Measurements from ENCODE around the gene ADRM1.

Gene ADRM1

GRCh38 chr20:62326959-62327725, 24.3 kb downstream of the ADRM1 start:
- no peak for DNase-seq

GRCh38 chr20:62327726-62328495, 25.1 kb downstream of the ADRM1 start:
- no peak for DNase-seq

- no peak for DNase-seq
Observed at GRCh38 chr20:62328684-62329388, 26.0 kb downstream of the ADRM1 start.

- DNase-seq: no peak
Observed at GRCh38 chr20:62329389-62330377, 26.9 kb downstream of the ADRM1 start.

GRCh38 chr20:62330576-62331317, 27.9 kb downstream of the ADRM1 start:
- no peak for DNase-seq

- DNase-seq: no peak
Observed at GRCh38 chr20:62331347-62331746, 28.6 kb downstream of the ADRM1 start.

- no peak for DNase-seq
Observed at GRCh38 chr20:62332421-62332820, 29.6 kb downstream of the ADRM1 start.

- DNase-seq: no peak
Observed at GRCh38 chr20:62332989-62333819, 30.4 kb downstream of the ADRM1 start.

GRCh38 chr20:62333820-62334595, 31.2 kb downstream of the ADRM1 start:
- no peak for DNase-seq

GRCh38 chr20:62334881-62335280, 32.1 kb downstream of the ADRM1 start:
- DNase-seq: no peak

- DNase-seq: no peak
Observed at GRCh38 chr20:62335532-62335931, 32.7 kb downstream of the ADRM1 start.

- no peak for DNase-seq
Observed at GRCh38 chr20:62336329-62336728, 33.5 kb downstream of the ADRM1 start.

- DNase-seq: no peak
Observed at GRCh38 chr20:62336775-62337557, 34.2 kb downstream of the ADRM1 start.

GRCh38 chr20:62337558-62338293, 34.9 kb downstream of the ADRM1 start:
- no peak for DNase-seq

GRCh38 chr20:62338294-62338620, 35.5 kb downstream of the ADRM1 start:
- DNase-seq: no peak

GRCh38 chr20:62339647-62340062, 36.9 kb downstream of the ADRM1 start:
- no peak for DNase-seq

- DNase-seq: no peak
Observed at GRCh38 chr20:62342910-62343309, 40.1 kb downstream of the ADRM1 start.

- DNase-seq: no peak
Observed at GRCh38 chr20:62344092-62344491, 41.3 kb downstream of the ADRM1 start.
